Fibroblast of pulmonary artery (primary cell): ENCODE results near the gene TOR1AIP2.

Experiments used
- DNase-seq: peaks from one replicate; pipeline ENCODE4 v3.0.0-alpha.2; 2010; ENCODE audit warnings: low read depth
- H3K4me3 ChIP-seq: replicated peaks from 2 replicates; pipeline ENCODE4 v1.5.1; 2011; ENCODE audit warnings: low read depth, mild to moderate bottlenecking, control low read depth, low read length, moderate library complexity
- TF ChIP-seq, protein P1 (sequence below): IDR thresholded peaks from 2 replicates; pipeline ENCODE4 v1.5.1; 2011; ENCODE audit warnings: mild to moderate bottlenecking, control low read depth, low read length, inconsistent platforms; ENCODE audit errors: missing control alignments

The TOR1AIP2 gene

DNA sequence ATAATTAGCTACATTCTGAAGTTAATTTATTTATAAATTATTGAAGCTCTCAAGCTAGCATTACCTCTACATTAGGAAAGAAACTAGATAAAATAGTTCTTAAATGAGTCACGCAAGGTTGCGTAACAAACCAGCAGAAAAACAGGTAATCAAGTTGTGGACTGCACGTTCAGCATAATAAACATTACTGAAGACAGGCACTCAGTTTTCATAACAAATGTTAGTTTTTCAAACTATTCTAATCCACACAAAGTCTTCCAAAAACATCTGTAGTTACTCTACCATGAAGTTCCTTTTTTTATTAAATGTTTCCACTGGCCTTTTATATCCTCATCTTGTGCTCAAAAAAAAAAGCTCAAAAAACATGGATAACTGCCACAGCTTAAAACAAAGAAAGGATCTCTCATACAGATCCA is 1.3 kb downstream of the TOR1AIP2 start:
- TF ChIP-seq, protein P1, sequence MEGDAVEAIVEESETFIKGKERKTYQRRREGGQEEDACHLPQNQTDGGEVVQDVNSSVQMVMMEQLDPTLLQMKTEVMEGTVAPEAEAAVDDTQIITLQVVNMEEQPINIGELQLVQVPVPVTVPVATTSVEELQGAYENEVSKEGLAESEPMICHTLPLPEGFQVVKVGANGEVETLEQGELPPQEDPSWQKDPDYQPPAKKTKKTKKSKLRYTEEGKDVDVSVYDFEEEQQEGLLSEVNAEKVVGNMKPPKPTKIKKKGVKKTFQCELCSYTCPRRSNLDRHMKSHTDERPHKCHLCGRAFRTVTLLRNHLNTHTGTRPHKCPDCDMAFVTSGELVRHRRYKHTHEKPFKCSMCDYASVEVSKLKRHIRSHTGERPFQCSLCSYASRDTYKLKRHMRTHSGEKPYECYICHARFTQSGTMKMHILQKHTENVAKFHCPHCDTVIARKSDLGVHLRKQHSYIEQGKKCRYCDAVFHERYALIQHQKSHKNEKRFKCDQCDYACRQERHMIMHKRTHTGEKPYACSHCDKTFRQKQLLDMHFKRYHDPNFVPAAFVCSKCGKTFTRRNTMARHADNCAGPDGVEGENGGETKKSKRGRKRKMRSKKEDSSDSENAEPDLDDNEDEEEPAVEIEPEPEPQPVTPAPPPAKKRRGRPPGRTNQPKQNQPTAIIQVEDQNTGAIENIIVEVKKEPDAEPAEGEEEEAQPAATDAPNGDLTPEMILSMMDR, result no peak
- peak overlapping the region; percentile 82 for H3K4me3 ChIP-seq
- peak; percentile 67 for DNase-seq

DNA sequence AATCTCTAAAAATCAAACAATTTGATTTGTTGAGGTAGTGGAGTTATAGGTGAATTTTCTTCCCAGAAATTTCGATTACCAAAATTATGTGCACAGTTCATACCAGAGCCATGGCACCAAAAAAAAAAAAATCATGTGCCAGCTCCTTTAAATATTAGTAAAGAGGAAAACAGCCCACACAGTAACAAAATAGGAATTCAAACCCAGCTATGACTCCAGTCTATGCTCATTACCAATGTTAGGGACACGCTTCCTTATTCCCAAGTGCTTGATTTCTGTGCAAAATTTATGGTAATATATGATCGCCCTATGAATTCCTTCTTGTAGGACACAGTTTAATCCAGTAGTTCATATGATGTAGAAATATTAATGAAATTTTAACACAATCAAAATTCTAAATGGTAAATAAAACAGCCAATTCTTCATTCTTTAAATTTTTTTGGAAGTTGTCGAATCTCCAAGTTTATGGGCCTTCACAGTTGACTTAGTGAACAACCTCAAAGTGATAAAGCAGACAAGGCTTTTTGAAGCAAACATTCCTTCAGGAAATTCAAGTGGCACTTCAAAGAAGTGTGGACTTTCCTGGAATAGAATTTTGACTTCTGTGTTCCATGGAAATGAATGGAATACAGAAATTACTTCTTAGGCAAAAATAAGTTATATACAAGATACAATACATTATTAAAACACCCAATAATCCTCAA is 1.9 kb downstream of the TOR1AIP2 start:
- TF ChIP-seq, protein P1, result no peak
- H3K4me3 ChIP-seq, result peak overlapping the region; percentile 82
- DNase-seq, result no peak

DNA sequence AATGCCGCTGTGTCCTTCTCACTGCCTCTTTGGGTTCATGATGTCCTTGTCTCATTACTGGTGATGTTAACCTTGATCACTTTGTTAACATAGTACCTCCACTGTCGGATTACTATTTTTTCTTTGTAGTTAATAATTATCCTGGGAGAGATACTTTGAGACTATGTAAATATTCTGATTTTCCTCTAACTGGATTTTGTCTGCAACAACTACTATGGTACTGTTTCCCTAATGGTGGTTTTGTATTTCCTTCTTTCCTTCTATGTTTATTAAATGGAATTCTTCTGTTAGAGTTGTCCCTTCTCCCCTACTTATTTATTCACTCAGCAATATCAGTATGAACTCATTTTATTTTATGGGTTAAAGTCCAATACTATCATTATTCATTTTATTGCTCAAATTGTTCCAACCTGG is 4.2 kb downstream of the TOR1AIP2 start:
- TF ChIP-seq, protein P1, result no peak
- no peak for DNase-seq
- no peak overlapping the region for H3K4me3 ChIP-seq

DNA sequence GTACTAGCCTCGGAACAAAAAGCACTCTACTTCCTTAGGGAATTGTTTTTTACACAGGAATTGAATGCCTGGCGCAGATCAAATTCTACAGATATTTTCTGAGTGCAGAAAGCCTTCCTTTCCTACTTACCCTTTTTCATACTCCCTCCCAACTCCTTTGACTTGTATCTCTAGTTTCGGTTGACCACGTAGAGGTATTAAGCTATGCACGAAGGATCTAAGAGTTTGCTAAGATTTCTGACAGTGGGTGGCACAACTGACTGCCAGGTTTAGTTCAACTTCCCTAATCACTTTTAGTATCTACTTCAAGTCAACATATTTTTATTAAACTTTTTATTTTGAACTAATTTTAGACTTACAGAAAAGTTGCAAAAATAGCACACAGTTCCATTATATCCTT is 5.0 kb downstream of the TOR1AIP2 start:
- H3K4me3 ChIP-seq, result no peak overlapping the region
- no peak for DNase-seq
- TF ChIP-seq, protein P1, result no peak

DNA sequence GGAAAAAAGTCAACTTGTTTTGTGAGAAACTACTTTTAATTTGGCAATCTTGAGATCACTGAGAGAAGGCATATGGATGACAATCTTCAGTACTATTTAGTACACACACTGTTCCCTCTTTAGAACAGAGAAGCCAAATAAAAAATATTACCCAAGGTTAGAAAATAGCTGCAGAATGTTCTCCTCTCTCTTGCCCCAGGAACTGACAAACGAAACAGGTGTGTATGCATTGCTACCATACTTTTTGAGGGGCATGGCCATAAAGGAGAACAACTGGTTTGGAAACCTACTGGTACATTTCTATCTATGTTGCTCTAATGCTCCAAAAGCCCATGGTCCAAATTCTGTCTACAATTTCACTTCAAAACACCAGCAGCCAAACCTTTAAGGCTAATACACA is 5.7 kb downstream of the TOR1AIP2 start:
- no peak overlapping the region for H3K4me3 ChIP-seq
- TF ChIP-seq, protein P1, result no peak
- no peak for DNase-seq

DNA sequence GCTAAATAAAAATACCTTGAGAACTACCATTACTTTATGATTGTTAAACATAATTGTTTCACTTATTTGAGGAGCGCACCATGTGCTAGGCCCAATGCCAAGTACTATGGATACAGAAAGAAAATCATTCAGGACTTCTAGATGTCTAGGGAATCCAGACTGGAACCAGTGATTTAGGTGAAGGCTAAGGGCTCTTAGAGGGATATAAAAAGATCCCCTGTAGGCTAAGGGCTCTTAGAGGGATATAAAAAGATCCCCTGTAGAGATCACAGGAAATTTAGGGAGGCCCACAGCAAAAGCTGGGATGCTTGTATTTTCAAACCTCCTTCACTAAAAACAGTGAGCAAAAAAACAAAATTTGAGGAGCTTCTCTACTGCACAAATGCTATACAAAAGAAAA is 6.7 kb downstream of the TOR1AIP2 start:
- H3K4me3 ChIP-seq, result no peak overlapping the region
- TF ChIP-seq, protein P1, result no peak

More for the DNA sequence above, 6.7 kb downstream of the TOR1AIP2 start:
- no peak for DNase-seq
